H1 (cell line): ENCODE data around the gene TRDN. TPM values are rescaled to one million over a fixed set of nuclear protein-coding genes. Genes with fewer than 3 reads are reported as not detected.

Experiments
- CTCF ChIA-PET: fragments of 300-600 bp; sonication (Branson Sonifier 250); formaldehyde crosslinking; loops from one replicate; lab custom pipeline; 2021; ENCODE audit not compliant: partially characterized antibody; lab: Charles Lee
- POLR2A ChIA-PET: fragments of 300-600 bp; sonication (Branson Sonifier 250); formaldehyde crosslinking; loops from one replicate; lab custom pipeline; 2021; ENCODE audit warnings: inconsistent platforms; ENCODE audit not compliant: partially characterized antibody; lab: Charles Lee
- DNase-seq, 2 experiments: peaks; one replicate each; pipeline versions ENCODE4 v3.0.0 to v3.0.0-alpha.2; 2010 to 2022; ENCODE audit warnings: low spot score in 2 of 2, low read depth in 1 of 2, mixed read lengths in 1 of 2
- FAIRE-seq: peaks from 2 replicates; lab custom pipeline; 2011; peaks lifted over from hg19 to GRCh38; lab: Jason Lieb, UNC
- H2AFZ ChIP-seq: 2 replicates; pipeline ENCODE4 v1.8.1; 2012; ENCODE audit warnings: low read length, inconsistent platforms
- H2AK5ac ChIP-seq: 2 replicates; pipeline ENCODE4 v1.6.1; 2013; ENCODE audit warnings: low read depth, low read length
- H2BK120ac ChIP-seq: replicated peaks from 2 replicates; pipeline ENCODE3; 2013; ENCODE audit warnings: low read depth, low read length, inconsistent platforms
- H2BK12ac ChIP-seq: 2 replicates; pipeline ENCODE4 v1.6.1; 2013; ENCODE audit warnings: low read depth, low read length
- H2BK15ac ChIP-seq: 2 replicates; pipeline ENCODE4 v1.6.1; 2013; ENCODE audit warnings: low read length
- H2BK20ac ChIP-seq: 2 replicates; pipeline ENCODE4 v1.6.1; 2013; ENCODE audit warnings: low read length
- H2BK5ac ChIP-seq: 2 replicates; pipeline ENCODE4 v1.6.1; 2013; ENCODE audit warnings: low read depth, low read length
- H3K14ac ChIP-seq: 2 replicates; pipeline ENCODE4 v1.6.1; 2013; ENCODE audit warnings: inconsistent platforms; ENCODE audit not compliant: insufficient read length
- H3K18ac ChIP-seq: 2 replicates; pipeline ENCODE4 v1.6.1; 2013; ENCODE audit warnings: low read length; ENCODE audit errors: extremely low read depth
- H3K23ac ChIP-seq: 2 replicates; pipeline ENCODE4 v1.6.1; 2013; ENCODE audit warnings: inconsistent platforms; ENCODE audit not compliant: insufficient read length
- H3K23me2 ChIP-seq: 2 replicates; pipeline ENCODE4 v1.6.1; 2013; ENCODE audit warnings: low read depth, low read length
- H3K27ac ChIP-seq: 2 replicates; pipeline ENCODE4 v1.6.1; 2011; ENCODE audit warnings: low read depth, low read length, inconsistent platforms
- H3K27me3 ChIP-seq, 4 experiments: replicated peaks in 1 of 4; 1 replicate in 1 of 4; 2 replicates in 3 of 4; pipeline versions ENCODE4 v1.6.1 to v1.8.1; 2011 to 2013; ENCODE audit warnings: low read length in 3 of 4, mild to moderate bottlenecking in 3 of 4, inconsistent platforms in 2 of 4, mixed read lengths in 2 of 4, moderate library complexity in 1 of 4; ENCODE audit not compliant: control insufficient read depth in 3 of 4, insufficient read depth in 3 of 4; ENCODE audit errors: extremely low read depth in 1 of 4
- H3K36me3 ChIP-seq, 4 experiments: 2 replicates each; pipeline versions ENCODE4 v1.6.1 to v1.8.1; 2011 to 2013; ENCODE audit warnings: mild to moderate bottlenecking in 4 of 4, low read length in 3 of 4, moderate library complexity in 2 of 4, control low read depth in 1 of 4, inconsistent platforms in 1 of 4; ENCODE audit not compliant: insufficient read depth in 4 of 4, control insufficient read depth in 2 of 4
- H3K4ac ChIP-seq: replicated peaks from 2 replicates; pipeline ENCODE3; 2013; ENCODE audit warnings: low read length, low read depth, mixed read lengths, inconsistent platforms; ENCODE audit not compliant: insufficient read length
- H3K4me1 ChIP-seq, 4 experiments: replicated peaks in 1 of 4; 1 replicate in 1 of 4; 2 replicates in 3 of 4; pipeline versions ENCODE4 v1.6.1 to v1.8.1; 2011 to 2013; ENCODE audit warnings: low read length in 3 of 4, inconsistent platforms in 2 of 4, mixed read lengths in 1 of 4; ENCODE audit not compliant: insufficient read depth in 4 of 4, control insufficient read depth in 3 of 4
- H3K4me2 ChIP-seq, 2 experiments: 2 replicates each; pipeline versions ENCODE4 v1.6.1 to v1.8.1; 2011 to 2013; ENCODE audit warnings: low read depth in 2 of 2, low read length in 2 of 2, control low read depth in 1 of 2, inconsistent platforms in 1 of 2, mild to moderate bottlenecking in 1 of 2; ENCODE audit not compliant: insufficient read depth in 1 of 2
- H3K4me3 ChIP-seq, 4 experiments: fragments of 200-600, 300-600 bp in 1 of 4; sonication (generic), shearing (Covaris generic), sonication (Bioruptor Twin) in 1 of 4; 2 replicates each; pipeline versions ENCODE4 v1.5.1 to v1.8.1; 2011 to 2016; ENCODE audit warnings: low read length in 4 of 4, low read depth in 3 of 4, control low read depth in 2 of 4, inconsistent platforms in 2 of 4, mild to moderate bottlenecking in 2 of 4, mixed read lengths in 1 of 4, moderate library complexity in 1 of 4; ENCODE audit not compliant: insufficient read depth in 2 of 4; ENCODE audit errors: extremely low read depth in 1 of 4
- H3K56ac ChIP-seq: replicated peaks from 2 replicates; pipeline ENCODE3; 2013; ENCODE audit warnings: low read depth, mild to moderate bottlenecking, mixed read lengths, low read length, inconsistent platforms; ENCODE audit not compliant: insufficient read length
- H3K79me1 ChIP-seq: 2 replicates; pipeline ENCODE4 v1.6.1; 2013; ENCODE audit warnings: low read depth, low read length, control low read depth
- H3K79me2 ChIP-seq, 2 experiments: 2 replicates each; pipeline versions ENCODE4 v1.6.1 to v1.8.1; 2012 to 2013; ENCODE audit warnings: low read length in 2 of 2, mild to moderate bottlenecking in 2 of 2, inconsistent platforms in 1 of 2; ENCODE audit not compliant: insufficient read depth in 2 of 2, control insufficient read depth in 1 of 2
- H3K9ac ChIP-seq, 4 experiments: replicated peaks in 1 of 4; 1 replicate in 1 of 4; 2 replicates in 3 of 4; pipeline versions ENCODE4 v1.6.1 to v1.8.1; 2011 to 2013; ENCODE audit warnings: low read depth in 3 of 4, low read length in 3 of 4, control low read depth in 2 of 4, mild to moderate bottlenecking in 2 of 4, moderate library complexity in 2 of 4, inconsistent platforms in 1 of 4; ENCODE audit errors: extremely low read depth in 1 of 4
- H3K9me3 ChIP-seq, 2 experiments: 2 replicates each; pipeline versions ENCODE4 v1.6.1 to v1.8.1; 2012 to 2013; ENCODE audit warnings: mild to moderate bottlenecking in 2 of 2, moderate library complexity in 2 of 2, control low read depth in 1 of 2, inconsistent platforms in 1 of 2, low read depth in 1 of 2, low read length in 1 of 2, mixed read lengths in 1 of 2; ENCODE audit not compliant: insufficient read depth in 2 of 2
- H4K20me1 ChIP-seq, 2 experiments: replicated peaks in 1 of 2; 2 replicates each; pipeline versions ENCODE3 to v1.8.1; 2011 to 2013; ENCODE audit warnings: inconsistent platforms in 2 of 2, low read length in 2 of 2, mild to moderate bottlenecking in 1 of 2; ENCODE audit not compliant: insufficient read depth in 2 of 2, control insufficient read depth in 1 of 2
- H4K5ac ChIP-seq: 2 replicates; pipeline ENCODE4 v1.6.1; 2013; ENCODE audit warnings: low read length, low read depth, mixed read lengths, inconsistent platforms; ENCODE audit not compliant: insufficient read length
- H4K8ac ChIP-seq: 2 replicates; pipeline ENCODE4 v1.8.0; 2013; ENCODE audit warnings: mild to moderate bottlenecking, moderate library complexity, low read length, inconsistent platforms; ENCODE audit not compliant: insufficient read depth; ENCODE audit errors: extremely low read depth
- H4K91ac ChIP-seq: replicated peaks from 2 replicates; pipeline ENCODE3; 2013; ENCODE audit warnings: low read length, mixed read lengths, inconsistent platforms; ENCODE audit not compliant: insufficient read length
- CEBPB ChIP-seq: IDR thresholded peaks from 2 replicates; pipeline ENCODE4 v1.6.1; 2012; ENCODE audit warnings: low read depth, low read length
- CHD2 ChIP-seq: IDR thresholded peaks from 2 replicates; pipeline ENCODE4 v1.6.1; 2012; ENCODE audit warnings: low read length, improper control_type of control experiment
- E2F6 ChIP-seq: IDR thresholded peaks from 2 replicates; pipeline ENCODE4 v1.6.1; 2012; ENCODE audit warnings: inconsistent platforms
- GABPA ChIP-seq: IDR thresholded peaks from 2 replicates; pipeline ENCODE4 v1.6.1; 2011; ENCODE audit warnings: mild to moderate bottlenecking, low read length, moderate library complexity, borderline replicate concordance; ENCODE audit not compliant: insufficient read depth
- JUN ChIP-seq: IDR thresholded peaks from 2 replicates; pipeline ENCODE4 v1.6.1; 2011; ENCODE audit warnings: low read depth, mild to moderate bottlenecking, improper control_type of control experiment, low read length
- KDM1A ChIP-seq: fragments of 200-600, 300-600 bp; sonication (generic); IDR thresholded peaks from 2 replicates; pipeline ENCODE4 v1.7.1; 2016; ENCODE audit warnings: mild to moderate bottlenecking, low read length, borderline replicate concordance
- RAD21 ChIP-seq, 2 experiments: IDR thresholded peaks in 1 of 2; conservative IDR thresholded peaks in 1 of 2; 2 replicates each; pipeline ENCODE4 v1.6.1; 2011; ENCODE audit warnings: low read depth in 2 of 2, low read length in 2 of 2, improper control_type of control experiment in 1 of 2, inconsistent platforms in 1 of 2, mild to moderate bottlenecking in 1 of 2, moderate library complexity in 1 of 2
- RFX5 ChIP-seq: IDR thresholded peaks from 2 replicates; pipeline ENCODE4 v1.6.1; 2011; ENCODE audit warnings: low read depth, low read length, improper control_type of control experiment, borderline replicate concordance
- SRF ChIP-seq: IDR thresholded peaks from 2 replicates; pipeline ENCODE4 v1.6.1; 2011; ENCODE audit warnings: mild to moderate bottlenecking, low read depth, low read length, moderate library complexity
- SUZ12 ChIP-seq: fragments of 200-600 bp; sonication (generic); IDR thresholded peaks from 2 replicates; pipeline ENCODE4 v1.6.1; 2012; ENCODE audit warnings: mild to moderate bottlenecking, inconsistent platforms, low read length, moderate library complexity, mixed read lengths
- TBP ChIP-seq: IDR thresholded peaks from 2 replicates; pipeline ENCODE4 v1.6.1; 2011; ENCODE audit warnings: low read depth, low read length, improper control_type of control experiment
- TCF12 ChIP-seq: IDR thresholded peaks from 2 replicates; pipeline ENCODE4 v1.6.1; 2011; ENCODE audit warnings: low read depth, mild to moderate bottlenecking, low read length
- TEAD4 ChIP-seq: IDR thresholded peaks from 2 replicates; pipeline ENCODE4 v1.6.1; 2012; ENCODE audit warnings: low read depth, low read length, inconsistent platforms, mixed read lengths
- WGBS, 2 experiments: shearing (Covaris generic) in 1 of 2; methylation state at CpG; one replicate each; pipeline versions ENCODE4 v1.1.6 to v1.1.7; 2013 to 2015; ENCODE audit warnings: low lambda C conversion rate in 2 of 2, mixed read lengths in 2 of 2, inconsistent platforms in 1 of 2, low coverage in 1 of 2, missing lambda C conversion rate in 1 of 2; ENCODE audit not compliant: insufficient replicate concordance in 2 of 2, insufficient coverage in 1 of 2, insufficient read length in 1 of 2; ENCODE audit errors: extremely low coverage in 1 of 2, missing lambda C conversion rate in 1 of 2; 5-methylcytosine and 5-hydroxymethylcytosine counted together
- polyA plus RNA-seq, 7 experiments: library from polyadenylated mRNA; depleted of rRNA in 3 of 7; stranded (reverse) in 5 of 7; unstranded in 2 of 7; fragments of >200 nt in 5 of 7; fragments of 200-250 nt in 2 of 7; gene quantifications; 1 replicate in 5 of 7; 2 replicates in 1 of 7; 4 replicates in 1 of 7; pipeline versions ENCODE4 v1.2.1 to v1.2.3, GENCODE V29; 2011 to 2013; ENCODE audit warnings: missing spikeins in 2 of 7, mixed read lengths in 2 of 7
- total RNA-seq: library from RNA; stranded (reverse); fragmentation: NEBNext Ultra II Directional; extraction: Animal tissue kit (Norgen Biotek cat#: 25700); gene quantifications from 2 replicates; pipeline ENCODE4 v1.2.1, GENCODE V29; 2021

Gene TRDN
- total and polyA plus RNA-seq, 2 of the 8 experiments (the other 6 are each of a cell fraction or from before 2014, with no cell fraction given) = 1.6 to 41.6 TPM

GRCh38 chr6:123333000-123333756 is 303.6 kb downstream of the TRDN start:
- no peak overlapping the region for H3K4me3 ChIP-seq
- H3K79me1 ChIP-seq = no peaks in the 10 kb centered on the region
- H2BK20ac ChIP-seq = no peak overlapping the region
- no peak overlapping the region for H2BK5ac ChIP-seq
- no peak for DNase-seq
- no peak overlapping the region for H2BK12ac ChIP-seq
- no peak overlapping the region for H3K9ac ChIP-seq
- no peaks in the 10 kb centered on the region for H3K9me3 ChIP-seq
- H3K36me3 ChIP-seq = no peaks in the 10 kb centered on the region
- no peaks in the 10 kb centered on the region for H3K23me2 ChIP-seq
- CTCF ChIA-PET = interaction anchor here (1.3 kb wide), 1 partner anchor 464 kb away, joined by 4 read pairs; no protein-coding TSS in a partner anchor
- H2BK120ac ChIP-seq = no peak overlapping the region
- no peaks in the 10 kb centered on the region for H3K27me3 ChIP-seq
- no peak overlapping the region for H3K27ac ChIP-seq
- no peak overlapping the region for H4K8ac ChIP-seq
- no peaks in the 10 kb centered on the region for H4K20me1 ChIP-seq
- H3K14ac ChIP-seq = no peak overlapping the region
- WGBS, 2 experiments = 93% methylated on average over 3 of the region's 3 CpGs; no CpG with 5 or more reads in 1 of the 2 experiments
- H4K5ac ChIP-seq = no peak overlapping the region
- no peaks in the 10 kb centered on the region for H3K4me1 ChIP-seq
- no peak overlapping the region for H3K4me2 ChIP-seq
- H3K18ac ChIP-seq = no peak overlapping the region
- H2AK5ac ChIP-seq = no peak overlapping the region
- POLR2A ChIA-PET = no interaction called here
- no peak overlapping the region for H4K91ac ChIP-seq
- H3K4ac ChIP-seq = no peak overlapping the region
- no peak overlapping the region for H3K23ac ChIP-seq
- no peak for FAIRE-seq
- no peaks in the 10 kb centered on the region for H3K79me2 ChIP-seq
- no peak overlapping the region for H2BK15ac ChIP-seq
- no peak overlapping the region for H3K56ac ChIP-seq
- no peak overlapping the region for H2AFZ ChIP-seq
- TF ChIP-seq RFX5 (no peak), CHD2 (no peak), GABPA (no peak), TCF12 (no peak), CEBPB (no peak), SRF (no peak), TEAD4 (no peak), E2F6 (no peak), RAD21 (IDR thresholded peaks at IDR 0.05 in 1 of 2, conservative IDR thresholded peaks at IDR 0.05 in 1 of 2; ENCODE audit: low read depth in 2 of 2, low read length in 2 of 2) (no peak), TBP (no peak), KDM1A (no peak), JUN (no peak), SUZ12 (no peak)
